SK-N-SH (cell line): ENCODE results near the gene SLC25A44. TPM values are rescaled to one million over a fixed set of nuclear protein-coding genes. Genes with fewer than 3 reads are reported as not detected.
A peak's percentile ranks its signal among the peaks of the same experiment; 100 is the strongest.

Source experiments
- CTCF ChIA-PET: fragments of 300-600, 350-600 bp; formaldehyde crosslinking; extraction: SDS; loops from one replicate; lab custom pipeline; 2021; lab: Yijun Ruan, JAX
- POLR2A ChIA-PET: fragments of 350-600 bp; sonication (Branson Sonifier 250); formaldehyde crosslinking; extraction: SDS; loops from one replicate; lab custom pipeline; 2020; ENCODE audit warnings: antibody characterized with exemption, inconsistent platforms; lab: Yijun Ruan, JAX
- DNase-seq: peaks from one replicate; pipeline ENCODE4 v3.0.0; 2012
- H2AFZ ChIP-seq: fragments of 200-600 bp; sonication (generic); 2 replicates; pipeline ENCODE4 v1.8.1; 2016; ENCODE audit warnings: antibody characterized with exemption, mild to moderate bottlenecking, low read depth
- H3F3A ChIP-seq: fragments of 200-600 bp; sonication (generic); replicated peaks from 2 replicates; pipeline ENCODE3; 2016; ENCODE audit warnings: antibody characterized with exemption, mild to moderate bottlenecking; ENCODE audit not compliant: insufficient read depth
- H3K27ac ChIP-seq, 2 experiments: fragments of 200-500 bp in 1 of 2; fragments of 200-600 bp in 1 of 2; sonication (Bioruptor generic) in 1 of 2; sonication (generic), shearing (Covaris generic) in 1 of 2; 2 replicates each; pipeline versions ENCODE4 v1.5.1 to v1.6.1; 2014 to 2016; ENCODE audit warnings: low read depth in 2 of 2, inconsistent platforms in 1 of 2, low read length in 1 of 2, mild to moderate bottlenecking in 1 of 2, mixed read lengths in 1 of 2
- H3K27me3 ChIP-seq: fragments of 200-600 bp; sonication (generic), shearing (Covaris generic); 2 replicates; pipeline ENCODE4 v1.6.1; 2016; ENCODE audit warnings: mixed run types; ENCODE audit not compliant: insufficient read depth
- H3K36me3 ChIP-seq, 2 experiments: fragments of 200-500 bp in 1 of 2; fragments of 200-600 bp in 1 of 2; sonication (Bioruptor generic) in 1 of 2; sonication (generic) in 1 of 2; replicated peaks in 1 of 2; 2 replicates each; pipeline versions ENCODE3 to v1.5.1; 2014 to 2016; ENCODE audit warnings: low read length in 1 of 2, mild to moderate bottlenecking in 1 of 2; ENCODE audit not compliant: insufficient read depth in 2 of 2, control insufficient read depth in 1 of 2
- H3K4me1 ChIP-seq, 2 experiments: fragments of 200-500 bp in 1 of 2; fragments of 200-600 bp in 1 of 2; sonication (Bioruptor generic) in 1 of 2; sonication (generic), shearing (Covaris generic) in 1 of 2; 2 replicates each; pipeline versions ENCODE4 v1.5.1 to v1.6.1; 2014 to 2016; ENCODE audit warnings: low read depth in 1 of 2, low read length in 1 of 2, mixed run types in 1 of 2; ENCODE audit not compliant: insufficient read depth in 2 of 2, control insufficient read depth in 1 of 2
- H3K4me2 ChIP-seq: fragments of 200-600 bp; sonication (generic), shearing (Covaris generic); 2 replicates; pipeline ENCODE4 v1.6.1; 2017; ENCODE audit warnings: mixed run types
- H3K4me3 ChIP-seq, 2 experiments: fragments of 200-500 bp in 1 of 2; fragments of 200-600 bp in 1 of 2; sonication (Bioruptor generic) in 1 of 2; sonication (generic), shearing (Covaris generic) in 1 of 2; 2 replicates each; pipeline versions ENCODE4 v1.5.1 to v1.8.1; 2014 to 2016; ENCODE audit warnings: low read depth in 2 of 2, inconsistent platforms in 1 of 2, low read length in 1 of 2, mild to moderate bottlenecking in 1 of 2, mixed read lengths in 1 of 2, moderate library complexity in 1 of 2
- H3K79me2 ChIP-seq: fragments of 200-600 bp; sonication (generic); 2 replicates; pipeline ENCODE4 v1.8.1; 2017; ENCODE audit warnings: mild to moderate bottlenecking; ENCODE audit not compliant: insufficient read depth
- H3K9ac ChIP-seq: fragments of 200-600 bp; sonication (generic); 2 replicates; pipeline ENCODE4 v1.6.1; 2017; ENCODE audit warnings: mixed run types
- H3K9me2 ChIP-seq: fragments of 200-600 bp; sonication (generic); 2 replicates; pipeline ENCODE4 v1.6.1; 2017; ENCODE audit warnings: mixed run types
- H3K9me3 ChIP-seq: fragments of 200-600 bp; sonication (generic); 2 replicates; pipeline ENCODE4 v1.6.1; 2017; ENCODE audit warnings: mixed run types, mild to moderate bottlenecking, moderate library complexity
- H4K20me1 ChIP-seq: fragments of 200-600 bp; sonication (generic); 2 replicates; pipeline ENCODE4 v1.6.1; 2017; ENCODE audit warnings: mild to moderate bottlenecking, mixed run types; ENCODE audit not compliant: insufficient read depth
- CHD2 ChIP-seq: fragments of 150-350 bp; IDR thresholded peaks from 2 replicates; pipeline ENCODE4 v1.6.1; 2018; ENCODE audit warnings: low read length; ENCODE audit not compliant: partially characterized antibody
- CTCF ChIP-seq: fragments of 200-600 bp; sonication (generic); IDR thresholded peaks from 2 replicates; pipeline ENCODE4 v1.6.1; 2017; ENCODE audit warnings: antibody characterized with exemption, mild to moderate bottlenecking, moderate library complexity
- ELF1 ChIP-seq: IDR thresholded peaks from 2 replicates; pipeline ENCODE4 v1.4.0; 2012
- EP300 ChIP-seq, 2 experiments: IDR thresholded peaks; 2 replicates each; pipeline versions ENCODE4 v1.4.0 to v1.6.1; 2012; ENCODE audit warnings: borderline replicate concordance in 1 of 2, low read depth in 1 of 2, low read length in 1 of 2
- EZH2phosphoT487 ChIP-seq: fragments of 200-600 bp; sonication (generic); IDR thresholded peaks from 2 replicates; pipeline ENCODE4 v1.6.1; 2017; ENCODE audit warnings: low read depth, mixed run types, mild to moderate bottlenecking, antibody characterized with exemption, moderate library complexity, borderline replicate concordance
- FOSL2 ChIP-seq: IDR thresholded peaks from 2 replicates; pipeline ENCODE4 v1.4.0; 2012; ENCODE audit warnings: low read depth, mild to moderate bottlenecking, moderate library complexity, borderline replicate concordance
- FOXJ3 ChIP-seq: sonication (generic); formaldehyde crosslinking; IDR thresholded peaks from 2 replicates; pipeline ENCODE4 v1.5.1; 2020; ENCODE audit warnings: mild to moderate bottlenecking, missing genetic modification reagents
- MXI1 ChIP-seq: IDR thresholded peaks from 2 replicates; pipeline ENCODE4 v1.6.1; 2012; ENCODE audit warnings: mild to moderate bottlenecking, low read depth, low read length, improper control_type of control experiment
- NFIC ChIP-seq: IDR thresholded peaks from 2 replicates; pipeline ENCODE4 v1.4.0; 2012; ENCODE audit warnings: borderline replicate concordance
- NRF1 ChIP-seq: IDR thresholded peaks from 2 replicates; pipeline ENCODE4 v1.6.1; 2012; ENCODE audit warnings: low read depth, mild to moderate bottlenecking, low read length
- POLR2AphosphoS5 ChIP-seq: IDR thresholded peaks from 2 replicates; pipeline ENCODE4 v1.6.1; 2012; ENCODE audit warnings: low read depth, low read length
- RAD21 ChIP-seq: IDR thresholded peaks from 2 replicates; pipeline ENCODE4 v1.6.1; 2012; ENCODE audit warnings: mild to moderate bottlenecking, low read length
- RCOR1 ChIP-seq: fragments of 150-350 bp; IDR thresholded peaks from 2 replicates; pipeline ENCODE4 v1.6.1; 2017; ENCODE audit warnings: antibody characterized with exemption, low read length
- REST ChIP-seq: IDR thresholded peaks from 2 replicates; pipeline ENCODE4 v1.6.1; 2012; ENCODE audit warnings: mild to moderate bottlenecking, low read depth, low read length, moderate library complexity
- SIN3A ChIP-seq: IDR thresholded peaks from 2 replicates; pipeline ENCODE4 v1.6.1; 2012; ENCODE audit warnings: low read depth, mild to moderate bottlenecking, low read length, moderate library complexity, borderline replicate concordance
- SMC3 ChIP-seq: IDR thresholded peaks from 2 replicates; pipeline ENCODE4 v1.6.1; 2012; ENCODE audit warnings: low read depth, low read length, improper control_type of control experiment
- WGBS: methylation state at CpG from one replicate; pipeline ENCODE4 v1.1.6; 2017; ENCODE audit warnings: low lambda C conversion rate; 5-methylcytosine and 5-hydroxymethylcytosine counted together
- polyA plus RNA-seq, 3 experiments: library from polyadenylated mRNA; depleted of rRNA; stranded (reverse); fragments of >200 nt; gene quantifications; 2 replicates each; pipeline ENCODE4 v1.2.3, GENCODE V29; 2012

Gene SLC25A44
- polyA plus RNA-seq, 1 of the 3 experiments (the other 2 are of a cell fraction) = 28.5 TPM

GRCh38 chr1:156145650-156146019, 48.3 kb upstream of the SLC25A44 start:
- H3K4me2 ChIP-seq = peak overlapping the region; percentile 61; the same call in 1 of the 2 replicates
- H2AFZ ChIP-seq = no peak overlapping the region
- H4K20me1 ChIP-seq = peaks cover 33% of the 10 kb centered on the region
- no peak overlapping the region for H3K4me3 ChIP-seq
- peaks cover 12 to 15% of the 10 kb centered on the region in 2 experiments for H3K4me1 ChIP-seq
- TF ChIP-seq REST (no peak), ELF1 (no peak), RCOR1 (no peak), FOSL2 (no peak), NFIC (no peak), EP300 (IDR thresholded peaks at IDR 0.05; ENCODE audit: borderline replicate concordance in 1 of 2, low read depth in 1 of 2, low read length in 1 of 2) (no peak), NRF1 (no peak), EZH2phosphoT487 (no peak), POLR2AphosphoS5 (no peak), FOXJ3 (CRISPR knock-in tag) (no peak)
- WGBS = 64% methylated on average over 2 of the region's 2 CpGs
- CTCF ChIA-PET = interaction anchor here (0.6 to 40.5 kb wide), 27 partner anchors 9 to 180 kb away, joined by 3 to 1559 read pairs (median 4); partner anchors contain the start of genes MEX3A, SLC25A44 and SMG5
- H3K27me3 ChIP-seq = no peaks in the 10 kb centered on the region
- H3K36me3 ChIP-seq = peaks cover 5 to 9% of the 10 kb centered on the region in 2 experiments
- H3K9ac ChIP-seq = no peak overlapping the region
- POLR2A ChIA-PET = no interaction called here
- no peak for DNase-seq
- H3K27ac ChIP-seq = peak overlapping the region in 1 of 2 experiments; percentile 51; a peak in 2 of 4 replicates
- H3F3A ChIP-seq = peaks cover 63% of the 10 kb centered on the region
- no peaks in the 10 kb centered on the region for H3K9me3 ChIP-seq
- no peaks in the 10 kb centered on the region for H3K79me2 ChIP-seq
- H3K9me2 ChIP-seq = no peaks in the 10 kb centered on the region

- DNase-seq = peak; percentile 85
- Histone ChIP-seq H3K9me3 (no peaks in the 10 kb centered on the region), H3K36me3 (peaks cover 0 to 3% of the 10 kb centered on the region in 2 experiments), H3K9ac (no peak overlapping the region), H3K79me2 (no peaks in the 10 kb centered on the region), H3K4me1 (peaks cover 12 to 15% of the 10 kb centered on the region in 2 experiments), H4K20me1 (peaks cover 27% of the 10 kb centered on the region), H3K4me3 (0 out of 4 replicates have a peak overlapping the region, but pooled peaks of 1 of the 2 experiments have one; percentile 1), H2AFZ (no peak overlapping the region), H3K27ac (peak overlapping the region; percentile 30 to 51; a peak in 2 of 4 replicates), H3K27me3 (no peaks in the 10 kb centered on the region), H3K4me2 (peak overlapping the region; percentile 61; the same call in 1 of the 2 replicates), H3F3A (peaks cover 58% of the 10 kb centered on the region), H3K9me2 (no peaks in the 10 kb centered on the region)
- POLR2A ChIA-PET = interaction anchor here (1.4 kb wide), 1 partner anchor 67 kb away, joined by 4 read pairs; the partner anchor contains the start of gene PMF1
- CTCF ChIA-PET = interaction anchor here (0.6 to 40.5 kb wide), 33 partner anchors 8 to 240 kb away, joined by 3 to 1559 read pairs (median 4); partner anchors contain the start of genes MEX3A, SLC25A44 and SMG5
- WGBS = 19% methylated on average over 13 of the region's 13 CpGs
- TF ChIP-seq RCOR1 = peak; percentile 83
- peak; percentile 44 for TF ChIP-seq CHD2
- peak; percentile 79 for TF ChIP-seq SMC3
- no peak for TF ChIP-seq FOXJ3 (CRISPR knock-in tag)
- peak; percentile 75 for TF ChIP-seq CTCF
- TF ChIP-seq NFIC = peak; percentile 89
- TF ChIP-seq RAD21 = peak; percentile 87
- TF ChIP-seq REST = no peak
- TF ChIP-seq SIN3A = no peak
- peak; percentile 70 for TF ChIP-seq MXI1
Measured at GRCh38 chr1:156146020-156146768, 47.7 kb upstream of the SLC25A44 start.
